Fibroblast of lung (primary cell): ENCODE measurements around the gene PTPRE. TPM values are rescaled to one million over a fixed set of nuclear protein-coding genes. Genes with fewer than 3 reads are reported as not detected.

Experiments used
- DNase-seq, 2 donors: peaks; one replicate each; pipeline versions ENCODE4 v3.0.0 to v3.0.0-alpha.2; 2010; ENCODE audit warnings: low read depth in 2 of 2
- H2AFZ ChIP-seq: 2 replicates; pipeline ENCODE4 v1.5.1; 2012; ENCODE audit warnings: low read length, control low read depth, inconsistent platforms
- H3K27ac ChIP-seq: 2 replicates; pipeline ENCODE4 v1.5.1; 2011; ENCODE audit warnings: low read length, control low read depth; ENCODE audit not compliant: insufficient read depth
- H3K27me3 ChIP-seq: 2 replicates; pipeline ENCODE4 v1.5.1; 2011; ENCODE audit warnings: mild to moderate bottlenecking, low read length; ENCODE audit not compliant: control insufficient read depth, insufficient read depth
- H3K36me3 ChIP-seq: 2 replicates; pipeline ENCODE4 v1.5.1; 2011; ENCODE audit warnings: low read length; ENCODE audit not compliant: control insufficient read depth, insufficient read depth
- H3K4me1 ChIP-seq: 2 replicates; pipeline ENCODE4 v1.5.1; 2011; ENCODE audit warnings: low read length; ENCODE audit not compliant: control insufficient read depth, insufficient read depth; ENCODE audit errors: extremely low read depth
- H3K4me2 ChIP-seq: 2 replicates; pipeline ENCODE4 v1.5.1; 2011; ENCODE audit warnings: low read length, control low read depth; ENCODE audit not compliant: insufficient read depth; ENCODE audit errors: extremely low read depth
- H3K4me3 ChIP-seq, 4 experiments: fragments of 200-600 bp in 1 of 4; sonication (generic) in 1 of 4; replicated peaks in 1 of 4; 2 replicates each; pipeline ENCODE4 v1.5.1; 2011 to 2016; ENCODE audit warnings: low read length in 4 of 4, low read depth in 3 of 4, mild to moderate bottlenecking in 3 of 4, control low read depth in 2 of 4, inconsistent platforms in 1 of 4, mixed read lengths in 1 of 4; ENCODE audit not compliant: insufficient read depth in 1 of 4; ENCODE audit errors: control extremely low read depth in 1 of 4
- H3K79me2 ChIP-seq: 2 replicates; pipeline ENCODE4 v1.5.1; 2012; ENCODE audit warnings: mild to moderate bottlenecking, low read length, inconsistent platforms; ENCODE audit not compliant: control insufficient read depth, insufficient read depth
- H3K9ac ChIP-seq: 2 replicates; pipeline ENCODE4 v1.5.1; 2011; ENCODE audit warnings: mild to moderate bottlenecking, low read length, control low read depth; ENCODE audit not compliant: insufficient read depth
- H3K9me3 ChIP-seq: 2 replicates; pipeline ENCODE4 v1.5.1; 2012; ENCODE audit warnings: low read depth, low read length; ENCODE audit not compliant: control insufficient read depth, insufficient read depth
- H4K20me1 ChIP-seq: 2 replicates; pipeline ENCODE4 v1.5.1; 2011; ENCODE audit warnings: low read length; ENCODE audit not compliant: control insufficient read depth, insufficient read depth; ENCODE audit errors: extremely low read depth
- EZH2 ChIP-seq: IDR thresholded peaks from 2 replicates; pipeline ENCODE4 v1.5.1; 2012; ENCODE audit warnings: low read length, control low read depth, mild to moderate bottlenecking; ENCODE audit errors: missing control alignments
- polyA plus RNA-seq, 2 donors: library from polyadenylated mRNA; depleted of rRNA in 1 of 2; stranded (reverse) in 1 of 2; unstranded in 1 of 2; fragments of >200 nt; gene quantifications; 2 replicates each; pipeline ENCODE4 v1.2.1, GENCODE V29; 2011 to 2012; ENCODE audit warnings: missing spikeins in 1 of 2
- total RNA-seq: library from RNA; depleted of rRNA; stranded (reverse); fragments of >200 nt; gene quantifications from 2 replicates; pipeline ENCODE4 v1.2.1, GENCODE V29; 2014
- TF ChIP-seq, protein P1 (sequence below), 2 donors: IDR thresholded peaks in 1 of 2; conservative IDR thresholded peaks in 1 of 2; 1 replicate in 1 of 2; 2 replicates in 1 of 2; pipeline ENCODE4 v1.5.1; 2011 to 2012; ENCODE audit warnings: low read length in 2 of 2, control low read depth in 1 of 2, inconsistent platforms in 1 of 2, low read depth in 1 of 2, mild to moderate bottlenecking in 1 of 2

Gene PTPRE
- total and polyA plus RNA-seq, 2 donors (not counting 1 experiment from before 2014, with no cell fraction given) = 0.75 to 1.8 TPM

DNA sequence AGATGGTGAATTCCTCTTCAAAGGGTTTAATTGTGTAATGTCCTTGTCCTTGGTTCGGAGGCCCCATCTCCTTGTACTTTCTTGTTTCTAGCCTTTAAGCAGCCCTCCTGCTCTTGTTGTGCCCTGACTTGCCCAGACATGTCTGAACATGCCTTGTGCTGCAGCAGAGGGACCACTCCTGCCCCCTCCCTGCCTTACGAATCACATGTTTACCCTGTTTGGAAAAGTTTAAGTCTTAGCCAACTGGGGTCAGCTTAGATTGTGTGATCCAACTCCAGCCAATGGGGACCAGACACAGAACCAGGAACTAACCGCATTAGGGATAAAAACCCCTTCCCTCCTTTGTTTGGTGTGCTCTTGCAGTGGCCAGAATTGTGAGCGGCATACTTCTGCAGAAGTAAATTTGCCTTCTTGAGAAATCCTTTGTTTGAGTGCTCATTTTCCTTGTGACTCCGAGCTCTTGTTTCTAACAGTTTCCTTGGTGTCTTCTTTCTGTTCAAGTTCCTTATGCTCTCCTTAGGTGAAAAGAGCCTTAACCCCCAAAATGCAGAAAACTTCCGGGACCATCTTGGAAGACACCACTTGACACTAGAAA is 43.6 kb upstream of the PTPRE start:
- Histone ChIP-seq H2AFZ (no peak overlapping the region), H3K9ac (no peak overlapping the region), H3K4me1 (no peaks in the 10 kb centered on the region), H4K20me1 (no peaks in the 10 kb centered on the region), H3K27me3 (no peaks in the 10 kb centered on the region), H3K4me2 (no peak overlapping the region), H3K79me2 (no peaks in the 10 kb centered on the region), H3K9me3 (no peaks in the 10 kb centered on the region), H3K27ac (no peak overlapping the region), H3K36me3 (no peaks in the 10 kb centered on the region), H3K4me3 (no peak overlapping the region)
- TF ChIP-seq, protein P1, sequence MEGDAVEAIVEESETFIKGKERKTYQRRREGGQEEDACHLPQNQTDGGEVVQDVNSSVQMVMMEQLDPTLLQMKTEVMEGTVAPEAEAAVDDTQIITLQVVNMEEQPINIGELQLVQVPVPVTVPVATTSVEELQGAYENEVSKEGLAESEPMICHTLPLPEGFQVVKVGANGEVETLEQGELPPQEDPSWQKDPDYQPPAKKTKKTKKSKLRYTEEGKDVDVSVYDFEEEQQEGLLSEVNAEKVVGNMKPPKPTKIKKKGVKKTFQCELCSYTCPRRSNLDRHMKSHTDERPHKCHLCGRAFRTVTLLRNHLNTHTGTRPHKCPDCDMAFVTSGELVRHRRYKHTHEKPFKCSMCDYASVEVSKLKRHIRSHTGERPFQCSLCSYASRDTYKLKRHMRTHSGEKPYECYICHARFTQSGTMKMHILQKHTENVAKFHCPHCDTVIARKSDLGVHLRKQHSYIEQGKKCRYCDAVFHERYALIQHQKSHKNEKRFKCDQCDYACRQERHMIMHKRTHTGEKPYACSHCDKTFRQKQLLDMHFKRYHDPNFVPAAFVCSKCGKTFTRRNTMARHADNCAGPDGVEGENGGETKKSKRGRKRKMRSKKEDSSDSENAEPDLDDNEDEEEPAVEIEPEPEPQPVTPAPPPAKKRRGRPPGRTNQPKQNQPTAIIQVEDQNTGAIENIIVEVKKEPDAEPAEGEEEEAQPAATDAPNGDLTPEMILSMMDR (conservative IDR thresholded peaks at IDR 0.05 in 1 of 2, IDR thresholded peaks at IDR 0.05 in 1 of 2; ENCODE audit: low read depth in 1 of 2, low read length in 2 of 2) = no peak
- TF ChIP-seq EZH2 = no peak
- DNase-seq = peak; percentile 12 to 31

DNA sequence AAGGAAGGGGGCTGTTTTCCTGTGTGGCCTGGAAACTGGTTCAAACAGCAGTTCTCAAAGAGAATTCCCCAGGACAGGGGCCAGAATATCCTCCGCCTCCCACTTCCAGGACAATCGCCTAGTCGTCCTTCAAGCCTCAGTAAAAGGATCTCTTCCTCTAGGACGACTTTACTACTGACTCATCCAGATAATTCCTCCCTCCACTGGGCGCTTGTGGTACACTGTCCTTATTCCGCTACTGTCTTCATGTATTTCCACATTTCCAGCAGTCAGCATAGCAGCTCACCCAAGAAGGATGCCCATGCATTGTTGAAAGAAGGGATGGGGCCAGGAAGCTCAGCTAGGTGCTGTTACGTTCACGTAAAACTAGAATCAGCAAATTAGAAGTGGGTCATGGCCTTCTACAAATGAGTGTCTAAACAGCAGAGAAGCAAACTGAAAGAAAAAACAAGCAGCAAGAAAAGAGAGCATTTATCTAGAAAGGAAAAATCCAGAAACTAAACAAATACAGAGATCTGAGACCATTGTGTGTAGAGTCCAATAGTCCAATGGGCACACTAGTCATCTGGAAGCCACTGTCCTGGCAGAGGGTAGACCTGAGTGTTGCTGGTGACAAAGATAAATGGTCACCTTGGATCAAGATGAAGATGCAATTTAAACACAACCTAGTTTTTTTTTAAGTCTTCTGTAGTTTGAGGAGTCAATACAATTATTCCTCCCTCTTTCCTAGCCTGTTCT is 40.5 kb upstream of the PTPRE start:
- no peak overlapping the region for H3K4me2 ChIP-seq
- TF ChIP-seq EZH2 = no peak
- TF ChIP-seq, protein P1 (conservative IDR thresholded peaks at IDR 0.05 in 1 of 2, IDR thresholded peaks at IDR 0.05 in 1 of 2; ENCODE audit: low read depth in 1 of 2, low read length in 2 of 2) = no peak
- H3K36me3 ChIP-seq = no peaks in the 10 kb centered on the region
- no peak for DNase-seq
- H3K9ac ChIP-seq = no peak overlapping the region
- H3K27me3 ChIP-seq = no peaks in the 10 kb centered on the region
- no peaks in the 10 kb centered on the region for H4K20me1 ChIP-seq
- H3K27ac ChIP-seq = no peak overlapping the region
- no peak overlapping the region for H3K4me3 ChIP-seq
- no peaks in the 10 kb centered on the region for H3K79me2 ChIP-seq
- H3K4me1 ChIP-seq = no peaks in the 10 kb centered on the region
- H3K9me3 ChIP-seq = no peaks in the 10 kb centered on the region
- H2AFZ ChIP-seq = no peak overlapping the region

DNA sequence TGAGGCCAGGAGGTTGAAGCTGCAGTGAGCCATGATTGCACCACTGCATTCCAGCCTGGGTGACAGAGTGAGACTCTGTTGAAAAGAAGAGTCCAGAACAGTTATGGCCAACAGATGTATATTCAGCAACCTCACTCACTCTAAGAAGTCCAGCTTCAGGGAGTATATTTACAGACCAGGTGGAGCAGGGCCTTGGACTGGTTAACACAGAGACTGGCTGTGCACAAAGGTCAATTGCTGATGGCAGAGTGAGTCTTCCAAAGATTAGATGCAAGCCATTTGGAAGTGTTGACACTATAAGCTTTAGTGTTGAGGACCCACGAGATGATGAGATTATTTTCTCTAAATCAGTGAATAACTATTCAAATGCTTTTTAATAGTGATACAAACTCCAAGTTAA is 39.1 kb upstream of the PTPRE start:
- Histone ChIP-seq H3K4me1 (no peaks in the 10 kb centered on the region), H3K79me2 (no peaks in the 10 kb centered on the region), H3K27ac (no peak overlapping the region), H3K9ac (no peak overlapping the region), H4K20me1 (no peaks in the 10 kb centered on the region), H3K9me3 (no peaks in the 10 kb centered on the region), H3K36me3 (no peaks in the 10 kb centered on the region), H3K4me2 (no peak overlapping the region), H3K4me3 (no peak overlapping the region), H3K27me3 (no peaks in the 10 kb centered on the region), H2AFZ (no peak overlapping the region)
- DNase-seq = no peak
- TF ChIP-seq, protein P1 (conservative IDR thresholded peaks at IDR 0.05 in 1 of 2, IDR thresholded peaks at IDR 0.05 in 1 of 2; ENCODE audit: low read depth in 1 of 2, low read length in 2 of 2) = no peak
- TF ChIP-seq EZH2 = no peak
